Endothelial cell (in vitro differentiated cells): Measurements from ENCODE around the gene CHAT. TPM values are rescaled to one million over a fixed set of nuclear protein-coding genes. Genes with fewer than 3 reads are reported as not detected.

Source experiments
- DNase-seq: peaks from one replicate; pipeline ENCODE4 v3.0.0; 2021; ENCODE audit warnings: low spot score
- H3K27ac Mint-ChIP-seq: one replicate; pipeline ENCODE4 v1.8.0; 2021; ENCODE audit warnings: mixed read lengths, inconsistent platforms; ENCODE audit not compliant: unreplicated experiment
- H3K27me3 Mint-ChIP-seq: one replicate; pipeline ENCODE4 v1.8.0; 2021; ENCODE audit warnings: mild to moderate bottlenecking, moderate library complexity, mixed read lengths, inconsistent platforms; ENCODE audit not compliant: unreplicated experiment
- H3K36me3 Mint-ChIP-seq: one replicate; pipeline ENCODE4 v1.8.0; 2021; ENCODE audit warnings: mild to moderate bottlenecking, low read depth, mixed read lengths, inconsistent platforms; ENCODE audit not compliant: unreplicated experiment
- H3K4me1 Mint-ChIP-seq: one replicate; pipeline ENCODE4 v1.8.0; 2021; ENCODE audit warnings: mild to moderate bottlenecking, mixed read lengths, inconsistent platforms; ENCODE audit not compliant: unreplicated experiment
- H3K4me3 Mint-ChIP-seq: one replicate; pipeline ENCODE4 v1.8.0; 2021; ENCODE audit warnings: mild to moderate bottlenecking, mixed read lengths, inconsistent platforms; ENCODE audit not compliant: unreplicated experiment
- H3K9me3 Mint-ChIP-seq: one replicate; pipeline ENCODE4 v1.8.0; 2021; ENCODE audit warnings: mixed read lengths, inconsistent platforms; ENCODE audit not compliant: unreplicated experiment
- CTCF ChIP-seq: fragments of 200-600 bp; sonication (generic); IDR thresholded peaks from one replicate; pipeline ENCODE4 v1.5.0; 2021; ENCODE audit warnings: antibody characterized with exemption; ENCODE audit not compliant: unreplicated experiment
- total RNA-seq: library from RNA; stranded (reverse); fragmentation: NEBNext Ultra II Directional; extraction: Animal tissue kit (Norgen Biotek cat#: 25700); gene quantifications from one replicate; pipeline ENCODE4 v1.2.1, GENCODE V29; 2021; ENCODE audit not compliant: unreplicated experiment

CHAT gene
- total RNA-seq, 1 donor from 2014 or later = 0.23 TPM

- Mint-ChIP-seq H3K27ac (no peak overlapping the region), H3K36me3 (no peaks in the 10 kb centered on the region), H3K4me3 (no peak overlapping the region), H3K27me3 (peaks cover 44% of the 10 kb centered on the region), H3K4me1 (peaks cover 19% of the 10 kb centered on the region), H3K9me3 (no peaks in the 10 kb centered on the region)
- no peak for DNase-seq
- no peak for TF ChIP-seq CTCF
Measured at GRCh38 chr10:49615213-49615612, 1.4 kb downstream of the CHAT start.

DNA sequence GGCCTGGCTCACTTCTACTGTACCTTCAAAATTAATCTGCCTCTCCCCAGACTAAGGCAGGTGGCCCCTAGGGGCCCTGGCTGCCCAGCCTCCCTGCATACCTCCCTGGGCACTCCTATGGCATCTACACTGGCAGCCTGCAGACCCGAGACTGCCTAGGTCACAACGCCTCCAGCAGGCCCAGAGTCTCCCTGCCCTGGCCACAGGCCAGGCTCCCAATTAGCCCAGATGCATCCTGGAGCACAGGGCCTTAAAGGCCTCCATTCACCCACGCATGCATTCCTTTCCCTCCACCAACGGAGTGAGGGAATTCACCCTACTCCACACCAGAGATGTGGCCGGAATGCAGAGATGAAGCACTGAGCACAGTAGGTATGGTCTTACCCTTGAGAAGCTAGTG is 1.9 kb downstream of the CHAT start:
- Mint-ChIP-seq H3K9me3 (no peaks in the 10 kb centered on the region), H3K4me1 (peaks cover 19% of the 10 kb centered on the region), H3K27me3 (peaks cover 44% of the 10 kb centered on the region), H3K36me3 (no peaks in the 10 kb centered on the region), H3K27ac (no peak overlapping the region), H3K4me3 (no peak overlapping the region)
- no peak for TF ChIP-seq CTCF
- no peak for DNase-seq

GRCh38 chr10:49616421-49617101 is 2.7 kb downstream of the CHAT start:
- DNase-seq = no peak
- TF ChIP-seq CTCF = no peak
- no peak overlapping the region for H3K4me3 Mint-ChIP-seq
- no peak overlapping the region for H3K27ac Mint-ChIP-seq
- no peaks in the 10 kb centered on the region for H3K36me3 Mint-ChIP-seq
- H3K27me3 Mint-ChIP-seq = peaks cover 37% of the 10 kb centered on the region
- H3K9me3 Mint-ChIP-seq = no peaks in the 10 kb centered on the region
- H3K4me1 Mint-ChIP-seq = peaks cover 19% of the 10 kb centered on the region

DNA sequence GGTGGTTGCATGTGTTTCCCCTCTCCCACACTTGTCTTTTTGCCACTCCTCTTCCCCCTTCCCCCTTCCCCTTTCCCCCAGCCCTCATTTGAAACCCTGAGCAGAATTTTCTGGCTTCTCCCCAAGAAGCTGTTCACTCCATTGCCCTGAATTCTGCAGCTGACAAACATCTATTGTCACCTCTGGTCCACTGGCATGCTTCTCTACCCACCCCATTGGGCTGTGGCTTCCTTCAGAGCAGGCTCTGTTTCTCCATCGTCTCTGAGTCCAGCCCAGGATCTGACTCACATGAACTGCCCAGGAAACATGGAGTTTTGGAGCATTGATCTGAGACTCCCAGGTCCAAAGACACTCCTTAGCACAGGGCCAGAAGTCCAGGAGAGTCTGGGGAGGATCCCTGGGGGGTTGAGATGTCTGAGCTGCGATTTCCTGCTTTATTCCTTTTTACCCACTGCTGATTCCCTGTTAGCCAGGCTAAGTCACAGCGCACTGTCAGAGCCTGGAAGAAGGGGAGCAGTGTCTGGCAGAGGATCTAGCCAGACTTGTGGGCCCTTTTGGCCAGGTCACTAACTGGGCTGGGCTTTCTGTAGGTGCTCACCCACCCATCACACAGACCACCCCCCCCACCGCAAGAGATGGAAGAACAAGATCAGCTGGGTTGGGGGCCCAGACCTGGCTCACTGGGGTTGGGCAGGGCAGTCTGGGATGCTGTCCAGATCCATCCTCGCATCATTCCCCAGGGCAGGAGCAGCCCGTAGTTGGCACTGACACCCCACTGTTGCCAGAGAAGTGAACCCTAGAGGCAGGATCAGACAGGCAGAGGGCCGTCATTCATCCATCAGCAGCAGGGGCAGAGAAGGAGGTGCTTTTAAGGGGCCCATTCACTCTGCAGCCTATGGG is 3.5 kb downstream of the CHAT start:
- DNase-seq = no peak
- Mint-ChIP-seq H3K4me3 (no peak overlapping the region), H3K27me3 (peaks cover 33% of the 10 kb centered on the region), H3K4me1 (peaks cover 15% of the 10 kb centered on the region), H3K9me3 (no peaks in the 10 kb centered on the region), H3K36me3 (no peaks in the 10 kb centered on the region), H3K27ac (no peak overlapping the region)
- TF ChIP-seq CTCF = no peak

- H3K9me3 Mint-ChIP-seq = no peaks in the 10 kb centered on the region
- no peaks in the 10 kb centered on the region for H3K36me3 Mint-ChIP-seq
- no peak overlapping the region for H3K4me3 Mint-ChIP-seq
- peaks cover 23% of the 10 kb centered on the region for H3K27me3 Mint-ChIP-seq
- H3K27ac Mint-ChIP-seq = no peak overlapping the region
- H3K4me1 Mint-ChIP-seq = peaks cover 12% of the 10 kb centered on the region
- no peak for TF ChIP-seq CTCF
- no peak for DNase-seq
Measured at GRCh38 chr10:49618821-49619220, 5.0 kb downstream of the CHAT start.
